Upper lobe of left lung (tissue), 4 donors: Measurements from ENCODE around the gene SCG5.

Source experiments
- EP300 ChIP-seq, 4 donors: sonication (generic); formaldehyde crosslinking; IDR thresholded peaks; one replicate each; pipeline ENCODE4 v1.5.1; 2017; ENCODE audit warnings: antibody characterized with exemption in 4 of 4, control low read depth in 2 of 4
- POLR2A ChIP-seq, 4 donors: fragments of 450-650 bp; IDR thresholded peaks; one replicate each; pipeline ENCODE4 v1.5.1; 2016 to 2017; ENCODE audit warnings: antibody characterized with exemption in 4 of 4, mild to moderate bottlenecking in 2 of 4
- POLR2AphosphoS5 ChIP-seq, 2 donors: sonication (generic); formaldehyde crosslinking; IDR thresholded peaks; one replicate each; pipeline ENCODE4 v1.5.1; 2017; ENCODE audit warnings: antibody characterized with exemption in 2 of 2
- TF ChIP-seq, protein P1 (sequence below), 6 experiments: fragments of 450-650 bp in 4 of 6; fragments of 200-600 bp in 2 of 6; sonication (generic) in 2 of 6; IDR thresholded peaks; one replicate each; pipeline ENCODE4 v1.5.1; 2016 to 2019; ENCODE audit warnings: antibody characterized with exemption in 6 of 6

DNA sequence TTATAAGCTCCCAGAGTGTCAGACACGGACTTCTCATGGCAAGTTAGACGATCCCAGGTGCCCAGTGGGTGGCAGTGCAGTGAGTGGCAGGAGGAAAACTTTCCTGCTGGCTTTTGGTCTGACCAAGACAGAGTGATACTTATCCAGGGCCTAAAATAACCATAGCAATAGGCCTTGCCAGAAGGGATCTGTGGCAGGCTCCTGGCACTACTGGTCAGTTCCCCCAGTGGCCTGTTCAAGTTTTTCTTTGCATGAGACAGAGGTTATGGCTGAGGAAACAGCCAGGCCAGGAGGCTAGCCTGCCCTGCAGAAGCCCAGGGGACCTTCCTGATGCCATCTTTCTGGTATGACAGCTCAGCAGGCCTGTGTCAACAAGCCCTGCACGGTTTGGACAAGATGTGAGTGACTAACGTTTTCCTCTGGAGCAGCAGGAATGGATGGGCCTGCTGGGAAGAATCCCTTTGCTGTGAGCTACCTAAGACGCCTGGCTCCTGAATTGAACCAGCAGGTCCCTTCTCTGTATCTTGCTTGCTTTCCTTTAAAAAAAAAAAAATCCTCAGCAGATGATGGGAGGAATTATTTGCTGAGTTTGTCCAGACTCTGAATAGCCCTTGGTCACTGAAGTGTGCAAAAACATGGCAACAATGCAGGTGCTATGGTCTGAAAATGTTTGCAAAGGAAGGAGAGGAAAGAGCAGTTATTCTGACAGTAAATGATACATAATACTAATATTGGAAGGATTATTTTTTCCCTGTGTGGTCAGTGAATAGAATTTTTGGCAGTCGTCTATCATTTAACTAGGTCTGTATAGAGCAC is 18.0 kb downstream of the SCG5 start:
- TF ChIP-seq, protein P1, sequence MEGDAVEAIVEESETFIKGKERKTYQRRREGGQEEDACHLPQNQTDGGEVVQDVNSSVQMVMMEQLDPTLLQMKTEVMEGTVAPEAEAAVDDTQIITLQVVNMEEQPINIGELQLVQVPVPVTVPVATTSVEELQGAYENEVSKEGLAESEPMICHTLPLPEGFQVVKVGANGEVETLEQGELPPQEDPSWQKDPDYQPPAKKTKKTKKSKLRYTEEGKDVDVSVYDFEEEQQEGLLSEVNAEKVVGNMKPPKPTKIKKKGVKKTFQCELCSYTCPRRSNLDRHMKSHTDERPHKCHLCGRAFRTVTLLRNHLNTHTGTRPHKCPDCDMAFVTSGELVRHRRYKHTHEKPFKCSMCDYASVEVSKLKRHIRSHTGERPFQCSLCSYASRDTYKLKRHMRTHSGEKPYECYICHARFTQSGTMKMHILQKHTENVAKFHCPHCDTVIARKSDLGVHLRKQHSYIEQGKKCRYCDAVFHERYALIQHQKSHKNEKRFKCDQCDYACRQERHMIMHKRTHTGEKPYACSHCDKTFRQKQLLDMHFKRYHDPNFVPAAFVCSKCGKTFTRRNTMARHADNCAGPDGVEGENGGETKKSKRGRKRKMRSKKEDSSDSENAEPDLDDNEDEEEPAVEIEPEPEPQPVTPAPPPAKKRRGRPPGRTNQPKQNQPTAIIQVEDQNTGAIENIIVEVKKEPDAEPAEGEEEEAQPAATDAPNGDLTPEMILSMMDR (IDR thresholded peaks at IDR 0.05), result no peak
- TF ChIP-seq POLR2A (IDR thresholded peaks at IDR 0.05) (no peak), POLR2AphosphoS5 (IDR thresholded peaks at IDR 0.05) (no peak), EP300 (IDR thresholded peaks at IDR 0.05) (no peak)
